ENCODE results near the gene CMTM4. TPM values are rescaled to one million over a fixed set of nuclear protein-coding genes. Genes with fewer than 3 reads are reported as not detected.

CMTM4 gene
- total RNA-seq, 6 experiments from 2014 or later, result 5.1 to 14.8 (median 8.0) TPM

DNA sequence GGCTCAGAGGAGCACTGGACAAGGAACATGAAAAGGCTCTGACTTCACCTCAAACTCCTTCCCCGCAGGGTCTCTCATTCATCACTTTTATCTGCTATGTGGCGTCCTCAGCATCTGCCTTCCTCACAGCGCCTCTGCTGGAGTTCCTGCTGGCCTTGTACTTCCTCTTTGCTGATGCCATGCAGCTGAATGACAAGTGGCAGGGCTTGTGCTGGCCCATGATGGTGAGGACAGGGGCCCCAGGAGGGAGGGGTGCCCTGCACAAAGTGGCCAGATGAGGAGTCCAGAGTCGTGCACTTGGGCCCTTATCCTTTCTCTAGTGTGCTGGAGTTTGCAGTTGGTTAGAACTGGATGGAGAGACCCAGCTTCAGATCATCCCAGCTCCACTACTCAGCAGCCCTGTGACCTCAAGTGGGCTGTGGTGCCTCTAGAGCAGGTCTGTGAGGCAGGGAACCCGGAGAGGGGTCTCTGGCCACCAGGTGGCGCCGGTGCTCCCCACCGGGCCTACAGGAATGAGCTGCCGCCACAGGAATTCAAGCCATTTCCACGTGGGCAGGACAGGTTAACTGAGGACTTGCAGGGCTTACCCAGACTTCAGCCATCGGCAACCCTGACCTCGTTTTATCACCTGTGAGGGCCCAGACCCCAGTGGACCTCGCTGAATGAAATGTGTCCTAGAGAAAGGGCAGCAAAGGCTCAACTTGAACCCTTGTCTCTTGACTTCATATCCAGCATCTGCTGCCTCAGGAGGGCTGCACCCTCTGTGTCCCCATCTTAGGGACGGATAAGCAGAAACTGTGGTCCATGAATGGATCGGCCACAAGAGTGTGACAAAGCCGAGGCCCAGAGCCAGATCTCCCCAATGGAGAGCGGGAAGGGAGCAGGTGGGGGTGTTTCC, 88.1 kb downstream of the CMTM4 start:
- Histone ChIP-seq H3K27me3 (no peaks in the 10 kb centered on the region), H3K36me3 (no peaks in the 10 kb centered on the region), H3K4me3 (no peak overlapping the region), H3K9me3 (no peaks in the 10 kb centered on the region), H3K27ac (no peak overlapping the region), H3K4me1 (peaks cover 0 to 4% (median 2%) of the 10 kb centered on the region in 4 donors)
- no peak for TF ChIP-seq POLR2A (IDR thresholded peaks at IDR 0.05)
- TF ChIP-seq, protein P1, sequence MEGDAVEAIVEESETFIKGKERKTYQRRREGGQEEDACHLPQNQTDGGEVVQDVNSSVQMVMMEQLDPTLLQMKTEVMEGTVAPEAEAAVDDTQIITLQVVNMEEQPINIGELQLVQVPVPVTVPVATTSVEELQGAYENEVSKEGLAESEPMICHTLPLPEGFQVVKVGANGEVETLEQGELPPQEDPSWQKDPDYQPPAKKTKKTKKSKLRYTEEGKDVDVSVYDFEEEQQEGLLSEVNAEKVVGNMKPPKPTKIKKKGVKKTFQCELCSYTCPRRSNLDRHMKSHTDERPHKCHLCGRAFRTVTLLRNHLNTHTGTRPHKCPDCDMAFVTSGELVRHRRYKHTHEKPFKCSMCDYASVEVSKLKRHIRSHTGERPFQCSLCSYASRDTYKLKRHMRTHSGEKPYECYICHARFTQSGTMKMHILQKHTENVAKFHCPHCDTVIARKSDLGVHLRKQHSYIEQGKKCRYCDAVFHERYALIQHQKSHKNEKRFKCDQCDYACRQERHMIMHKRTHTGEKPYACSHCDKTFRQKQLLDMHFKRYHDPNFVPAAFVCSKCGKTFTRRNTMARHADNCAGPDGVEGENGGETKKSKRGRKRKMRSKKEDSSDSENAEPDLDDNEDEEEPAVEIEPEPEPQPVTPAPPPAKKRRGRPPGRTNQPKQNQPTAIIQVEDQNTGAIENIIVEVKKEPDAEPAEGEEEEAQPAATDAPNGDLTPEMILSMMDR (IDR thresholded peaks at IDR 0.05), result peak; percentile 85 to 93 (median 91)
- intact Hi-C loops (cut with DNase I), result loop anchor here (5.0 to 10.0 kb wide), 3 partner anchors 134 to 201 kb away; partner anchors contain the start of gene BEAN1 (in 1 of the 2)
- 19% methylated on average over 14 of the region's 17 CpGs for whole genome bisulfite sequencing (ENCODE audit: insufficient coverage, low coverage, low lambda C conversion rate, missing lambda C conversion rate)
- ATAC-seq (peak; percentile 84 to 85 (median 84)), DNase-seq (peak; percentile 88 to 90 (median 88))

DNA sequence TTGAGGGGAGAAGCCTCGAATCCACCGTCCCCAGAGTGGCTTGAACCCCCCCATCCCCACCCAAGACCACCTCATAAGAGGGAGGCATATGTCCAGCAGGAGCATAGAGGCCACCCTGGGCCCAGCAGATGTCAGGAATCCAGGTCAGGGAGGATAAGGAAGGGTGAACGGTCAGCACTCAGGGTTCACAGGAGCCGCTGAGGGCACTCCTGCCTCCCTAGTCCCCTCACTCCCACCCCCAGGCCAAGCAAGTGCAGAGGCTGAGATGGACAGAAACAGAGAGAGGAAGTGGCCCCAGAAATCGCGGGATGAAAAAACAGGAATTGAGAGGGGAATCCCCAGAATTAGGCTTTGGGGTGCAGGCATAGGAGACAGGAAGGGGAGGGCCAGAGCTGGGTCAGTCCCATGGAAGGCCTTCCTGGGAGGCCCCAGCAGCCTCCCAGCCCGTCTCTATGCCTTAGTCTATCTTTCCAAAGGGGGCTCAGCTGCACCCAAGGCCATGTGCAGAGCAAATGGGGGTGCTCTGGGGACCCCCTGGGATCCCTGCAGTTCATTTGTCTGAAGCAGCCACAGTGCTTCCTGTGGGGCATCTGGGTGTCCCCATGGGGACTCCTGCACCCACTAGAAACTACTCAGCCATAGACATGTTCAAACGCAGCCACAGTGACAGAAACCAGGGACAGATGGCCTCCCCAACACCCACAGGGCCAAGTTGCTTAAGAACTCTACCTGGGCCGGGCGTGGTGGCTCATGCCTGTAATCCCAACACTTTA, 90.4 kb downstream of the CMTM4 start:
- Histone ChIP-seq H3K36me3 (no peaks in the 10 kb centered on the region), H3K4me1 (peaks cover 0 to 4% (median 2%) of the 10 kb centered on the region in 4 donors), H3K27me3 (no peaks in the 10 kb centered on the region), H3K9me3 (no peaks in the 10 kb centered on the region), H3K27ac (peak overlapping the region in 2 of 3 donors; percentile 63 to 89), H3K4me3 (peak overlapping the region in 1 of 3 donors; percentile 67)
- TF ChIP-seq, protein P1 (IDR thresholded peaks at IDR 0.05), result no peak
- no peak for TF ChIP-seq POLR2A (IDR thresholded peaks at IDR 0.05)
- ATAC-seq, result no peak
- DNase-seq, result no peak
- intact Hi-C loops (cut with DNase I), result loop anchor here (5.0 to 10.0 kb wide), 3 partner anchors 131 to 199 kb away; partner anchors contain the start of gene BEAN1 (in 1 of the 2)
- 49% methylated on average over 8 of the region's 10 CpGs for WGBS (ENCODE audit: insufficient coverage, low coverage, low lambda C conversion rate, missing lambda C conversion rate)

DNA sequence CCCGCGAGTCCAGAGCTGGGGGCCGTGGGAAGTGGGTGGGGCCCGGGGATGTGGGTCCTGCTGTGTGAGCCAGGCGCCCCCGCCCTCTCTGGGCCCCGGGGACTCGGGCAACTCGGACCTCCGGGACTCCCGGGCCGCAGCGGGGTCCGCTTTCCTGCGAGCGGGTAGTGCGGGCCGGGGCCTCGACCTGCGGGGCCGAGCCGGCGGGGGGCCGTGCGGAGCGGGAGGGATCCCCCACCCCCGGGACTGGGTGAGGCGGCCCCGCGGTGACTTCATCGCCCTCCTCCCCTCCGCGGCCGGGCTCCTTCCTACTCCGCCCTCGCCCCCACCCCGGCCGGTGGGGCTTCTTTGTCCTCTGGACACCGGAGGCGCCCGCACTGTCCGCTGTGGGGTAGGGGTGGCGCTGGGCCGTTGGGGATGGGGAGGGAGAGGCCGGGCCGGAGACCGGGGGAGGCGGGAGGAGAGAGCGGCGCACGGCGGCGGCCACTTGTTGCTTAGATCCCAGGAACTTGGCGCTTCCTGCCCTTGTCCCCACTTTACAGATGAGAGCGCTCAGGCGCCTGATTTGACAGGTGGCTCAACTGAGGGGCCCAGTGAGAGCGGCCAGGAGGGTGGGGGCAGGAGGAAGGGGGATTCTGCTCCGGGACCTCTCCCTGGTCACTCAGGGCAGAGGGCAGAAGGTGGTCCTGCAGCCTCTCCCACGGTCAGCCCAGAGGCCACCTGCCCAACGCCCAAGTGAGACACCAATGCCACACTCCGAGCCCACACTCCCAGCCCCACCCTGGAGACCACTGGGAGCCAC, 91.2 kb downstream of the CMTM4 start:
- H3K27ac ChIP-seq, result peak overlapping the region; percentile 63 to 89 (median 71)
- no CpG with 5 or more reads among the region's 61 CpGs for WGBS (ENCODE audit: insufficient coverage, low coverage, low lambda C conversion rate, missing lambda C conversion rate)
- H3K36me3 ChIP-seq, result no peaks in the 10 kb centered on the region
- no peaks in the 10 kb centered on the region for H3K27me3 ChIP-seq
- TF ChIP-seq POLR2A (IDR thresholded peaks at IDR 0.05), result no peak
- ATAC-seq (peak; percentile 16 to 47 (median 36)), DNase-seq (peak in 2 of 3 donors; percentile 67 to 73)
- peaks cover 0 to 4% (median 2%) of the 10 kb centered on the region in 4 donors for H3K4me1 ChIP-seq
- intact Hi-C loops (cut with DNase I), result loop anchor here (5.0 to 10.0 kb wide), 3 partner anchors 131 to 198 kb away; partner anchors contain the start of gene BEAN1 (in 1 of the 2)
- peak overlapping the region; percentile 52 to 67 (median 66) for H3K4me3 ChIP-seq
- H3K9me3 ChIP-seq, result no peaks in the 10 kb centered on the region

DNA sequence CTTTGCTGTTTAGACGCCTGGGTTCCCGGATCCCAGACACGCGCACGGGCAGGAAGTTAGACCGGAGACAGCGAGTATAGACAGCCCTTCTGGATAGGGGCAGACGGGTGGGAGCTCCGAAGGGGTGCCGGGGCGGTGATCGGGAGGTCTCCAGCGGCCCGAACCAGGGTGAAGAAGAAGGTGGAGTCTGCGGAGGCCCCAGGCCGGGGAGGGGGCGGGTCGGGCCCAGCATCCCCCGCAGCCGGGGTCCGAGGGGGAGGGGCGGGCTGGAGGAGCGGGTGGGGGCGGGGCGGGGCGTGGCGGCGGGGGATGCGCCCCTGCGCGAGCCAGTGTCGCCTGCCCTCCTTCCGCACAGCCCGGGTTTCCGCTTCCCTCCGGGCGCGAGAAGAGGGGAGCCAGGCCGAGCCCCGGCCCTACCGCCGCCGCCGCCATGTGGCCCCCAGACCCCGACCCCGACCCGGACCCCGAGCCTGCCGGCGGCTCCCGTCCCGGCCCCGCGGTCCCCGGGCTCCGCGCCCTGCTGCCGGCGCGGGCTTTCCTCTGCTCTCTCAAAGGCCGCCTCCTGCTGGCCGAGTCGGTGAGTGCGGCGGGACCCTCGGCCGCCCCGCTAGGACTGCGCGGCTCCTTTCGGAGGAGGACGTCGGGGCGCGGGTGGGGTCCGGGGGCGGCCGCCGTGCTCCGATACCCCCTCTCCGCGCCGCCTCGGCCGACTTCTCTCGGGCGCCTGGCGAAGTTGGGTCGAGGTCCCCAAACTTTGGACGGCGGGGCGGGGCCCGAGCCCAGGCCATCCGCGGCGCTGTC, 92.0 kb downstream of the CMTM4 start, which contains the start of gene CMTM3:
TSS of gene CMTM3 (plus strand) at position 329 of the 801 bp plus-strand sequence. CDS start at position 431, 102 bp downstream.
- no peak for TF ChIP-seq POLR2A (IDR thresholded peaks at IDR 0.05)
- TF ChIP-seq, protein P1 (IDR thresholded peaks at IDR 0.05), result peak; percentile 55 to 81 (median 66)
- H3K4me3 ChIP-seq, result peak within 1 kb of the TSS; percentile 52 to 67 (median 66)
- H3K27ac ChIP-seq, result peak within 1 kb of the TSS; percentile 63 to 89 (median 71)
- DNase-seq (peak in 2 of 3 donors; percentile 71 to 73), ATAC-seq (peak; percentile 53 to 71 (median 61))
- H3K4me1 ChIP-seq, result peaks cover 0 to 4% (median 2%) of the 10 kb centered on the region in 4 donors
- no peaks in the 10 kb centered on the region for H3K27me3 ChIP-seq
- intact Hi-C loops (cut with DNase I), result loop anchor here (5.0 to 10.0 kb wide), 3 partner anchors 130 to 197 kb away; partner anchors contain the start of gene BEAN1 (in 1 of the 2)
- no peaks in the 10 kb centered on the region for H3K9me3 ChIP-seq
- H3K36me3 ChIP-seq, result no peaks in the 10 kb centered on the region
- WGBS (ENCODE audit: insufficient coverage, low coverage, low lambda C conversion rate, missing lambda C conversion rate), result 0% methylated on average over 13 of the region's 96 CpGs
